GM19438 (cell line): ENCODE measurements around the gene PRKG1.
"Not testable (repeated sequence)": the region's sequence is repeated elsewhere in the genome, so short reads cannot be mapped to it uniquely, and the experiment has no call there.

Source experiments
- ATAC-seq: cut with Tn5 transposase; IDR thresholded peaks from one replicate; pipeline ENCODE4 v1.9.1; 2021; ENCODE audit warnings: low read depth; ENCODE audit not compliant: unreplicated experiment

Gene PRKG1

DNA sequence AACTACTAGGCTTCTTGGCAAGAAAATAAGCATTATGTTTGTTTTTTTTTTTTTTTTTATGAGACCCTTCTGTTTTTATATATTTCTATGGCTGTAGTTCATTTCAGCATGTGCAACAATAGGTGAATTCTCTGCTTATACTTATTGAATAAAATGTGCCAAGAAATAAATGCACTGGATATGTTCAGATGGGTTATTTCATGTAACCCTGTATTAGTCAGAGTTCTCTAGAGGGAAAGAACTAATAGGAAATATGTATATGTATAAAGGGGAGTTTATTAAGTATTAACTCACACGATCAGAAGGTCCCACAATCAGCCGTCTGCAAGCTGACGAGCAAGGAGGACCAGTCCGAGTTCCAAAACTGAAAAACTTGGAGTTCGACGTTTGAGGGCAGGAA lies 332.3 kb downstream of the PRKG1 start:
- ATAC-seq = no peak

DNA sequence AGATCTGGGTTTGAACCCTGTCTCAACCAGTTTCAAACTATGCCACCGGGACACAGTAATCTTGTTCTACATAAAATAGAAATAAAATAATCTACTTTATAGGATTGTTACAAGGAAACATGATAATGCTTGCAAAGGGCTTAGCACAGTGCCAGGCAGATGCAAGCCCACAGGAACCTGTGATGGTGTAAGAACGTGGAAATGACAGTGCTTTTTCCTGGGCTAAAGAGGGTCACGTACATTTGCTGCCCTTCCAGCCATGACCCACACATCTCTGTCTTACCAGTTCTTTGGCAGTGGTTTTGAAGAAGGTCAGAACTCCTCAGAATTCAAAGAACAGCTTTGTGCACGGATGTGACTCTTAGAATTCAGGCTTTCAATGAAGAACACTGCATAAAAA lies 342.2 kb downstream of the PRKG1 start:
- no peak for ATAC-seq

DNA sequence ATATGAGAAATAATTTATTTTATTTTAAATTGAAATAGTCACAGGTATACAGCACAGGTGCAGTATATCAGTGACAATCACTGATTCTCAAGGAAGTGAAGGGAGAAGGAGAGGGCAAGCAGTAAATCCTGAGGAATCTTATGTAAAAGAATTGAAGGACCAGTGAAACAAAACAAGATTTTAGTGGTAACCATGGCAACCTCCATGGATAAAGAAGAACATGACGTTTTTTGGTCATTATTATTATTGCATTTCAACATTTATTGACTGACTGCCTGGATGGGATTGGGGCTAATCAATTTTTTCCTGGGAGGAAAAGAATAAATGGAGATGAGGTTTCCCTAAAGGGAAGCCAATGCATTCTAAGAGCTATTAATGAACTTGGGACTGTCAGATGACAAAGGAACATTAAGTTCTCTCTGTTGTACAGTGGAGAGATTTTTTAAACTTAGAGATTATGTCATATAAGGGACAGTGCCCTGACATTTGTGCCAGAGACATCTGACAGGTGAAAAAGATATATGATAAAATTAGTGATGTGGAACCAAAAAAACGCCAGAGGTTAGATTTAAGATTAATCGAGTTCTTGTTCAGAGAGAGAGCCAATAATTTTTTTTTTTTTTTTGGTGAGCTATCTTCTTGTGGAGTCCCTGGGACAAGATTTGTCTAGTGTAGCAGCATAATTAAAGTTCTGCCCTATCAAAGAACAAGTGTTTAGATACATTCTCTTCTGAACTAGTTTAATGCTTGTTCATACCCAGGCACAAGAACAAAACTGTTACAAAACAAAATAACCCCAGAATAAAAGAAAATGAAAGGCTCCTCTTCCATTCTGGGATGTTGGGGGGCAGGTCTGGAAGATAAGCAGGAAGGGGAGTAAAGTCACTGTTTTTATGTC lies 345.2 kb downstream of the PRKG1 start:
- no peak for ATAC-seq

DNA sequence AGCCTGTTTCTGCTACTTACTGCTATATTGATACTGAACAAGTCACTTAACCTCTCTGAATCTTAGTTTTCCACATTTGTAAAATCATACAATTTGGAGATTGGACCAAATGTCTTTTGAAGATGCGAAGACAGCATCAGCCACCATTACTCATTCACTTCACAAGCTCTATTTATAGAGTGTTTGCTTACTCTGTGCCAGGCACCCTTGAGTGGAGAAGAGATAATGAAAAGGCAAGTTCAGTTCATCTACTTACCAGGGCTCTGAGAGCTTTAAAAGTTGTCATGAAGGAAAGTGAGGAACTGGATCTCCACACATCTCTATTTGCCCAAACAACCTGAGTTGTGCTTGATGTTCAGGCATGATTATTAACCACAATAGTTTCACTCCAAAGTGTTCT lies 347.6 kb downstream of the PRKG1 start:
- ATAC-seq = no peak

DNA sequence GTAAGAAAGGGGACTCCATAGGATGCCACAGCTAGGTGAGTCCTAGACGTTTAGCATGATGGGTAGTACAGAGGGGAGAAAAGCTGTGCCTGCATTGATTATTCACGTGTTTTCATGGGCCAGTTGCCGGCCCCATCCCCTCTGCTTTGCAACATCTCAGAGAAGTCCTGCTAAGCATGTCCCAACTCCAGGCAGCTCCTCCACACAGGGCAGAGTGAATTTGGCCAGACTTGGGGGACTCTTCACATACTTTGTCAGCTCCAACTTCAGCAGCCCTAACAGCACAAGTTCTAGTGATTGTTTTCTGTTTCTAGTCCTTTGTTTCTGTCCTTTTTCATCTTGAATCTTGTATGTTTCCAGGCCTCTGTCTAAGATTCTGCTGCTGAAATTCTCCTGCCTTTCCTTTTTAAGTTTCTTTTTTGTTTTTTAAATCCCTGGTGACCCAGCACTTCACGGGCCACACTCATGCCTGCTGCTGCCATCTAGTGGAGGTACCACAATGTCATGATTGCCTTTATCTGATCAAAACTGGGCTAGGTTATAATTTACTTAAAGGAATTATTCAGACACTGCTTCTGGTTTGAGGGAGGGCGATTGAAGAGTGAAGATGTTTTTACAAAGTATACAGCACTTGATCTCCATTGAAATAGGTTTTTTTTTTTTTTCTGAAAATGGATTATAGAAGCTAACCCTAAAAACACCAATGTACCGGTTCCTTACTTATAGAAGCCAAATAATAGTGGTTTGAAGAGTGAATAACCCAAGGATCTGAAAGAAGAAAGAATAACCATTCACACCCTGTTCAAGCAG lies 348.2 kb downstream of the PRKG1 start:
- ATAC-seq = no peak

DNA sequence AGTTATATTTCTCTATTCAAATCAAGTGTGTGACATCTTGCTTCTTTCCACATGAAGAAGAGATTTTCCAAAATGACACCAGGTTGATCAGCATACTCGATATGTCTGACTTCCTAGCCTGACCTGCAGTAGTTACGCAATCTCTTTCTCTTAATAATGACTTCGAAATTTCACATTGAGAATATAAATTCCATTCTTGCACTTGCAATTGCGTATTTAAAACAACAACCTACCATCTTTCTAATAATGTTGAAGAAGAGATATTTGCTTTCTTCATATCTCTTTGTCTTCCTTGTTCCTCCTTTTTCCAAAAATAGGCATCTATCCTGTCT lies 348.8 kb downstream of the PRKG1 start:
- ATAC-seq = no peak

DNA sequence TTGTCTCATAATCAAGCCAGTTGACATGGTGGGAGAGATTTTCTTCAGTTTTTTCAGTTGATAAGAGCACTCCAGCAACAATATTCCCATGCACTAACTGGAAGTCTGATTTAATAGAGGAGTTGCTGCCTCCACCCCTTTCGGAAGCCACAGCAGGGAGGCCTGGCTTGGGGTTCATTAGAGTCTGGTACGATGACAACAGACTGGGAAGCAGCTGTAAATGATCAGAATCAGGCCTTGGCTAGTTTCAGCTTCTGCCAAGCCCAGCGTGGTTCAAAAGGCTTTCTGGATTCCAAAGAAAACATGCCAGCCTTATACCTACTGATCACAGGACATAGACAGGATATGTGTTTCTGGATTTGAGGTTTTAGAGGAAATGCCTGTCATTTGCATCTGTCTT lies 351.1 kb downstream of the PRKG1 start:
- no peak for ATAC-seq

DNA sequence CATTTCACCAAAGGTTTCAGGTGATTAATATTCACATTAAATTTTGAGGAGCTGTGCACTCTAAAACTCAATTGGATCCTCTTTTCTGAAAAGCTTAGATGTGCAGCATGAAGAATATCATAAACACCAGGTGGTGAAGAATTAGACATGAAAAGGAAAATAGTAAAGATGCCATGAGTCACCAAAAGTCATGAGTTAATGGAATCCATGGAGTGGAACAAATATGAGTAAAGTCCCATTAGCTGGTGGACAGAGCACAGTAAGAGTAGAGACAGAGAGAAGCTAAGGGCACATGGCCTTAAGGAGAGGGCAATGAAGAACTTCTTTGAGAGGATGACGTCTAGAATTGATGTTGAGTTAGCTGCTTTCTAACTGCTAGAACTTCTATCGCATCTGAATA lies 353.5 kb downstream of the PRKG1 start:
- ATAC-seq = no peak

DNA sequence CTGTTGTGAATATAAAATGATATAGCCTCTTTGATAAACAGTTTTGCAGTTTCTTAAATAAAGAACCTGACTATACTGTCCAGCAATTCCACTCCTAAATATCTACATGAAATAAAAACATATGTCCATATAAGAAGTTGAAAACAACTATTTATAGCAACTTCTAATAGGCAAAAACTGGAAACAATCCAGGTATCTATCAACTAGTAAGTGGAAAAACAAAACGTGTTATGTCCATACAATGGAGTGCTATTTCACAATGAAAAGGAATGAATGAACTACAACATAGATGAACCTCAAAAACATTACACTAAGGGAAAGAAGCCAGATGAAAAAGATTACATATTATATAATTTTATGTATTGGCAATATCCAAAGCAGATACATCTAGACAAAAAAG lies 356.2 kb downstream of the PRKG1 start:
- ATAC-seq = no peak

DNA sequence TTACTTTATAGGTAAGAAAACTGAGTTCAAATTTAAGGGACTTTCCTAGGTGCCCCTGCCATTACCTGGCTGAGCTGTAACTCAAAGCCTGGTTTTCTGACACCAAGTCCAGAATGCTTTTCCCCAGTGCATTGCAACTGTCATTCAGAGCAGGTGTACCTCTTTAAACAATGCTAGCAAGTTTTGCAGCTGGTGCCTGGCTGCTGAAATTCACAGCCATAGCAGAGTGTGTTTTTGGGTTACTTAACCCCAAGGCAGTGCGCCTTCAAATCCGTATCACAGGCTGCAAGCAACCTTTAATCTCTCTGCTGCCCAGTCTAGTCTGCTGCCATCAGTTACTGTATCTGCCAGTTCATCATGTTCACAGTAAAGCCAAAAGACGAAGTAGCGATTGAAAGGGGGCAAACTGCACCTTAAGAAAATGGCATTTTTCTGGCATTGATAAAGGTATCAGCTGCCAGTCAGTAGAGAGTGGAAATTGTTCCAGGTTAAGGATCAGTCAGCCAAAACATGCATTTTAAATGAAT lies 359.7 kb downstream of the PRKG1 start:
- ATAC-seq = no peak

DNA sequence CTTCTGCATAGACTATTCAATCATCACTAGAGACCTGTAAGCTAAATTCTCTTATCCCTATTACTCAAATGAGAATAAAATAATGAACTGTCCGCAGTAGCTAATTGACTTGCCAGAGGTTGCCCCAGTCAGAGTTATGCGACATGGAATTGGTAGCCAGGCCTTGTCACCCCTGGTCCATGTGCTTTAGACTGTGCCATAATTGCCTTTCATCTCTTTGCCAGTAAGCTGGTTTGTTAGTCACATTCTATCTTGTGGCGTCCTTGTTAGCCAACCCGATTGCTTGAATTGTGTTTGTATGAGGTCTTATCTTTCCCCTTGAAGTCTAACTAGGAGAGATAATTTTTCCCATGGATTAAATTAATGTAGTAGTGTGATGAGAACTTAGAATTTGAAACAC lies 362.5 kb downstream of the PRKG1 start:
- ATAC-seq = no peak

DNA sequence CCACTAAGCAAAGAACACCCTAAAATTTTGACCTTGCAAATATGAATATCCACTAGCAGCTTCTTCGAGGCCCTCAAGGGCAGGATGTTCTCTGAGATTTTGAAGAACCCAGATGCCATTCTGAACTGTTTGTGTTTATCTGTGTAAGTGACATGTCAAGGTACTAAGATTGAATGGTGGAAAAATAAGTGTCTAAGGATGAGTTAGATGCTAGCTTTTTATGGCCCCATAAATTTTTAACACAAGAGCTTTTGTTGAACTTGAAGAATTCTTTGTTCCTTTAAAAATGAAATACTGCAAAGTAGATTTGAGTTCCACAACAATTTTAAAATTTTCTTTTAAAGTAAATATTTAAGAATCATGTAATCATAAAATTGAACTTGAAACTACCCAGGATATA lies 365.4 kb downstream of the PRKG1 start:
- ATAC-seq = no peak

DNA sequence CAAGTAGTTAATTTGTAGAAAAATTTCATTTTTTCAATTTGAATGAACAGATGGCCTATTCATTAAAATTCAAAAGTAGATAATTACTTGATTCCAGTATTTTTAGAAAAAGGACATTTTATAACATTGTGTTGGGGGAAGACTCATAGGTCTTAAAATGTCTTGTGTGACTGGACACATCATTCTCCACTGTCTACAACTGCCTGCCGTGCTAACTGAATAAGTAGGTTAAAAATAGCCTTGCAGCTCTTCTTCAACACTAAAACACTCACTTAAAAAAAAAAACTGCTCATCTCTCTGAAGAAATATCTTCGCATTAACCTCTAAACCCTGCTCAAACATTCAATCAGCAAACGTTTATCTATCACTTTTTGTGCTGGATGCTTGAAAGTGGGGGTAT lies 371.3 kb downstream of the PRKG1 start:
- no peak for ATAC-seq

DNA sequence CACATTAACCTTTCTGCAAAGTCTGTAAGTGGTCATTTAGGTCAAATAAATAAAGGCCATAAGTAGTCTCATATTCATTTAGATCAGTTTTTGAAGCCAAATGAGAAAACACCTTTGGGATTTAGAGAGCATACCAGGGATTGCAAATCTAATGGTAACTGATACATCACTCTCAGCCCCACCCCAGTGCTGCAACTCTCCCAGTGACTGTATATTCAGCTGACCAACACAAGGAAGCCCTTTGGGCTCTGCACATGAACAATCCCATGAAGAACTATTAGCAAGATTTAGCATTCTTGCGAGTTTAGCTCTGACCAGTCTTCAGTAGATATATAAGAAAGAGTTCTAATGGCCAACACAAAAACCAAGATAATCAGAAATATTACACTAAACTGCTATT lies 372.8 kb downstream of the PRKG1 start:
- no peak for ATAC-seq

DNA sequence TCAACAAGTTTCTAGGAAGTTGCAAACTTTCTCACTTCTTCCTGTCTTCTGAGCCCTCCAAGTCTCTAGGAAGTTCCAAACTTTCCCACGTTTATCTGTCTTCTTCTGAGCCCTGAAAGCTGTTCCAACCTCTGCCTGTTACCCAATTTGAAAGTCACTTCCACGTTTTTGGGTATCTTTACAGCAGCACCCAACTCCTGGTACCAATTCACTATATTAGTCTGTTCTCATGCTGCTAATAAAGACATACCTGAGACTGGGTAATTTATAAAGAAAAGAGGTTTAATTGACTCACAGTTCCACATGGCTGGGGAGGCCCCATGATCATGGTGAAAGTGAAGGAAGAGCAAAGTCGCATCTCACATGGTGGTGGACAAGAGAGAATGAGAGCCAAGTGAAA lies 381.5 kb downstream of the PRKG1 start:
- ATAC-seq = not testable (repeated sequence)

DNA sequence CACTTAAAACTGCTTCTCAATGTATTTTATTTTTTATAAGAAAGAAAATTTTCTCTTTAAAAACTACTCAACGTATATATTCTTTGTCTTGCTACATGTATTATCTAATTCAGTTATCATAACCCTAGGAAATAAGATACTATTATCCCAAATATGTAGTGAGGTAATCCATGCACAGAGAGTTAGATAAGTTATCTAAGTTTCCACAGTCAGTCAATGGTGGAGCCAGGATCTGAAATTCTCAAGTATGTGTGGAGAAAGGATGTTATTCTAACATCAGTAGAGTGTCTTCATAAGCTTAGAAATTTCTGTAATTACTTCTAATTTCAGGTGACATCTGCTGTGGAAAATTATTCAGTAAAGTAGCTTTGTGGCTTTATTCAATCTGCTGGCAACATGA lies 385.2 kb downstream of the PRKG1 start:
- ATAC-seq = no peak

DNA sequence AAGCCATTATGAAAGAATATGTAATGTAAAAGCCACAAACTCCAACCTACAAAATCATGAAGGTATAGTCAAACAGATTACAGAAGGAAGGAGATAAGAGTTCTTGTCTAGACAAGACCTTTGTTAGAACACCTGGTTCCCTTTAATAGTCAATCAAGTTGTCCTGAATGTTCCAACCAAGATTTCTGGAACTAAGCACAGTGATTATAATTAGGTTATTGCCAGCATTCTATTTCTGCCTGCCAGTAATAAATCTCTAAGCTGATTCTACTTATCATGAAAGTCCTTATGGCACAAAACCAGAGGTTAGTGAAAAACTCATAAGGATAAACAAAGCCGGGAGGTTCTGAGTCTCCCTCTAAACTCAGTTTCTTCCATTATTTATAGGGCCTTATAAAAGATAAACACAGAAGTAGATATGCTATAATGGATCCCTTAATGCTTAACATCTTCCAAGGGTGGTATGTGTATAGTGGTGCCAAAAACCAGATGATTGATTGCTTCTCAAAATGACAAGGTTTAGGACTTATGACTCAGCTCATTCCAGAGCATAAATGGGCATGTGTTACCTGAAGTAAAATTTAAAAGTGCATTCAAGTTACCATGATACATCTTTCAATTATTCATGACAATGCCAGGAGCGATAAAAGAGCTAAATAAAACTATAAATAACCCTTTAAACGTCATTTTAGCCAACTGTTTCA lies 387.9 kb downstream of the PRKG1 start:
- no peak for ATAC-seq

DNA sequence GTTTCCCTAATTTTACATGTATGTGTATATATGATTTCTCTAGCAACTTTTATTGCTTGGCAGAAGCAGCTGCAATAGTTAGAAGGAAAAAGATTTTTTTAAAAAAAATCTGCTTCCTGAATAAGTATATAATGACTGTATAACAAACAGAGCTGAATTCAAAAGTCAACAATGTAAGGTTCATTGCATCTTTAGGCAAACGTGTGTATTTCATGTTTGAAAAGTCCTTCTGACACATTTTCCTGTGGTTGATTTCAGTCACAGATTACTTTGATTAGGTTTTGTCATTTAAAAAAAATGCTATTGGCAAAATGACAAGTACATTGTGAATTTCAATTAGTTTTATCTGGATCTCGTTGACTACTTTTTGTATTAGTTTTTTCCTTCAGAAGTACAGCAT lies 394.1 kb downstream of the PRKG1 start:
- ATAC-seq = no peak

DNA sequence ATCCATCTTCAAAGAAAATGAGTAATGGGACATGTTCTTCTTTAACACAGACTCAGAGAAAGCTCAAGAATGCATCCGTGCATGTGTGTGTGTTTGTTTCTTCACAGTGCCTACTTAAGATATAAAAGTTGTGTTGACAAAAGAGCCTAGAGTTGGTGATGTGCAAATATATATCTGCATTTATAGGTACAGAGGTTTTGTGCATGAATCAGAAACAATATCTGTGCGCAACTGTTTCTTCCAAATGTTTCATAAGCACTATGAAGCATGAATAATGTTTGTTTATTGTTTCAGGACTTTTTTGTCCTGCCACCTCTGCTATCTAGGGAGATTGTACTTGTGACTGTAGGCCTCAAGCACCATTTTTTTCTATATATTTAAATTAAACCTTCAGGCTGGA lies 395.4 kb downstream of the PRKG1 start:
- ATAC-seq = no peak

DNA sequence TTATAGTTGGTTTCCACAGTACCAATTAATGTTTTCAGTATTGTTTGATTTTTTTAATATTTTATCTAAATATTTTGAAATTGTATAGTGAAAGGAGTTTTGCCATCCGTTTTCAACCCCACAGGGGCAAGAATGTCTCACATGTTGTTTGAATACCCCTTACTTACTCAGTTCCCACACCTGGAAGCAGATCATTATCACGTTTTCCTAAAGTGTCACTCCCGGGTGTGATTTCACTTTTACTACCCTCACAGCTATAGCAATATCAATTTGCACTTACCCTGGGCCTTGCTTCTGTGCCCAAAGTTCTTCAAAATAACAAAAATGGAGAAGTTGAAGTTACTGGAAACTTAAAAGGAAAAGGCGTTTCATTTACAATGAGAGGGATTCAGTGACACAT lies 397.0 kb downstream of the PRKG1 start:
- ATAC-seq = no peak

DNA sequence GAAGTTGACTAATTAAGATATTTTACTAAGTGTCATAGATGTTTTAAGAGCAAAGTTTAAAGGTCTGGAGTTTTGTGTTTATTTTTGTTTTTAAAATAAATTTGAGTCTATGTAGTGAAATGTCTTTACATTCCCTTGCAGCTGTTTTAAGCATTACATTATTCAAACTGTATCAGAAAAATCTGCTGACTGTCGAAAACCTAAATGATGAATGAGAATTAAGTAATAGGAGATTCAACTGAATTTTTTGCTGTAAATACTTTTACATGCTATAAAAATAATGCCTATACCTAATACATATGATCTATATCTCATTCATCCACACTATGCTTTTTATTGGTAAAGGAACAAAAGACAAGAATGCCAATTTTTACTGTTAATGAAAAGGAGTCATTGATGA lies 397.9 kb downstream of the PRKG1 start:
- ATAC-seq = no peak
